ENCODE results near the gene TTLL5. TPM values are rescaled to one million over a fixed set of nuclear protein-coding genes. Genes with fewer than 3 reads are reported as not detected.

The TTLL5 gene
- polyA plus RNA-seq, 1 of the 3 experiments (the other 2 are of a cell fraction), result 9.6 TPM

- no peaks in the 10 kb centered on the region for H4K20me1 ChIP-seq (ENCODE audit: insufficient read depth)
- no peak overlapping the region for H3K4me3 ChIP-seq (ENCODE audit: low read depth in 2 of 2, low read length in 1 of 2)
- H3F3A ChIP-seq (replicated peaks; ENCODE audit: insufficient read depth), result no peaks in the 10 kb centered on the region
- H3K36me3 ChIP-seq (replicated peaks in 1 of 2; ENCODE audit: control insufficient read depth in 1 of 2, insufficient read depth in 2 of 2, low read length in 1 of 2), result no peaks in the 10 kb centered on the region
- peaks cover 14% of the 10 kb centered on the region; the same call in 1 of the 2 replicates for H3K27me3 ChIP-seq (ENCODE audit: insufficient read depth)
- no peak overlapping the region for H3K9ac ChIP-seq
- H3K4me2 ChIP-seq, result no peak overlapping the region
- no peaks in the 10 kb centered on the region for H3K79me2 ChIP-seq (ENCODE audit: insufficient read depth)
- ChIA-PET POLR2A (no interaction called here), CTCF (interaction anchor here (2.0 to 6.8 kb wide), 2 partner anchors 34 to 41 kb away, joined by 7 to 35 read pairs; partner anchors contain the start of gene FLVCR2)
- H3K9me2 ChIP-seq, result no peaks in the 10 kb centered on the region
- 15% methylated on average over 1 of the region's 1 CpG for WGBS (ENCODE audit: low lambda C conversion rate)
- TF ChIP-seq GATA2 (CRISPR knock-in tag; IDR thresholded peaks at IDR 0.05) (no peak), EZH2phosphoT487 (IDR thresholded peaks at IDR 0.05; ENCODE audit: borderline replicate concordance, low read depth) (no peak), RCOR1 (IDR thresholded peaks at IDR 0.05; ENCODE audit: low read length) (no peak), TEAD4 (IDR thresholded peaks at IDR 0.05; ENCODE audit: borderline replicate concordance, insufficient read depth) (no peak), PBX3 (IDR thresholded peaks at IDR 0.05) (no peak), MEF2A (IDR thresholded peaks at IDR 0.05; ENCODE audit: borderline replicate concordance, low read depth) (no peak), FOSL2 (IDR thresholded peaks at IDR 0.05; ENCODE audit: borderline replicate concordance, low read depth) (no peak), TAF1 (IDR thresholded peaks at IDR 0.05; ENCODE audit: borderline replicate concordance, low read depth, low read length) (no peak), POLR2AphosphoS5 (IDR thresholded peaks at IDR 0.05; ENCODE audit: low read depth, low read length) (no peak), IRF3 (IDR thresholded peaks at IDR 0.05; ENCODE audit: low read depth, low read length) (no peak), RXRA (IDR thresholded peaks at IDR 0.05; ENCODE audit: borderline replicate concordance, low read depth) (no peak)
- no peak overlapping the region for H3K27ac ChIP-seq (ENCODE audit: low read depth in 2 of 2, low read length in 1 of 2)
- no peak overlapping the region for H2AFZ ChIP-seq (ENCODE audit: low read depth)
- no peaks in the 10 kb centered on the region for H3K4me1 ChIP-seq (ENCODE audit: control insufficient read depth in 1 of 2, insufficient read depth in 2 of 2, low read depth in 1 of 2, low read length in 1 of 2)
- no peaks in the 10 kb centered on the region for H3K9me3 ChIP-seq
- no peak for DNase-seq
Measured at GRCh38 chr14:75619548-75619947, 41.5 kb upstream of the TTLL5 start.

- POLR2A ChIA-PET, result no interaction called here
Measured at GRCh38 chr14:75625034-75625433, 36.0 kb upstream of the TTLL5 start.

More at GRCh38 chr14:75625034-75625433, 36.0 kb upstream of the TTLL5 start:
- no peaks in the 10 kb centered on the region for H4K20me1 ChIP-seq (ENCODE audit: insufficient read depth)
- DNase-seq, result no peak
- H3K27ac ChIP-seq (ENCODE audit: low read depth in 2 of 2, low read length in 1 of 2), result no peak overlapping the region
- no peaks in the 10 kb centered on the region for H3K9me3 ChIP-seq
- CTCF ChIA-PET, result interaction anchor here (0.9 to 1.6 kb wide), 3 partner anchors 8 to 50 kb away, joined by 3 to 5 read pairs (median 3); no protein-coding TSS in a partner anchor
- H3K4me1 ChIP-seq (ENCODE audit: control insufficient read depth in 1 of 2, insufficient read depth in 2 of 2, low read depth in 1 of 2, low read length in 1 of 2), result no peaks in the 10 kb centered on the region
- no peaks in the 10 kb centered on the region for H3K79me2 ChIP-seq (ENCODE audit: insufficient read depth)
- H2AFZ ChIP-seq (ENCODE audit: low read depth), result no peak overlapping the region
- no peak overlapping the region for H3K4me2 ChIP-seq
- no peaks in the 10 kb centered on the region for H3K36me3 ChIP-seq (replicated peaks in 1 of 2; ENCODE audit: control insufficient read depth in 1 of 2, insufficient read depth in 2 of 2, low read length in 1 of 2)
- H3K27me3 ChIP-seq (ENCODE audit: insufficient read depth), result peaks cover 7% of the 10 kb centered on the region; the same call in 1 of the 2 replicates
- no peak for TF ChIP-seq SIN3A (IDR thresholded peaks at IDR 0.05; ENCODE audit: borderline replicate concordance, low read depth, low read length)
- no peak for TF ChIP-seq POLR2AphosphoS5 (IDR thresholded peaks at IDR 0.05; ENCODE audit: low read depth, low read length)
- TF ChIP-seq MAX (IDR thresholded peaks at IDR 0.05; ENCODE audit: low read depth), result no peak
- no peak for TF ChIP-seq JUND (IDR thresholded peaks at IDR 0.05)
- no peak for TF ChIP-seq USF2 (IDR thresholded peaks at IDR 0.05; ENCODE audit: borderline replicate concordance, low read depth, low read length)
- no peak for TF ChIP-seq PBX3 (IDR thresholded peaks at IDR 0.05)
- no peak for TF ChIP-seq GATA2 (CRISPR knock-in tag; IDR thresholded peaks at IDR 0.05)
- WGBS (ENCODE audit: low lambda C conversion rate), result 77% methylated on average over 3 of the region's 3 CpGs
- H3K9me2 ChIP-seq, result no peaks in the 10 kb centered on the region
- H3F3A ChIP-seq (replicated peaks; ENCODE audit: insufficient read depth), result no peaks in the 10 kb centered on the region
- no peak overlapping the region for H3K4me3 ChIP-seq (ENCODE audit: low read depth in 2 of 2, low read length in 1 of 2)
- H3K9ac ChIP-seq, result no peak overlapping the region

All from SK-N-SH (cell line).